ENCODE measurements around the gene CCDC194. TPM values are rescaled to one million over a fixed set of nuclear protein-coding genes. Genes with fewer than 3 reads are reported as not detected.
A peak's percentile ranks its signal among the peaks of the same experiment; 100 is the strongest.

The CCDC194 gene
- total and polyA plus RNA-seq, 7 donors: 0.13 to 0.51 TPM; not detected in 5

GRCh38 chr19:17390665-17391370, 3.2 kb downstream of the CCDC194 start:
- no peak overlapping the region for H3K27ac ChIP-seq
- peak; percentile 90 to 92 for DNase-seq
- H3K27me3 ChIP-seq (ENCODE audit: insufficient read depth in 3 of 3, low read length in 2 of 3): peaks cover 0 to 43% (median 10%) of the 10 kb centered on the region in 3 donors
- H3K4me1 ChIP-seq: peaks cover 5% of the 10 kb centered on the region
- H3K4me3 ChIP-seq: peak overlapping the region; percentile 52
- 0 to 1% (median 1%) methylated on average over 49 to 50 of the region's 50 CpGs for WGBS, 3 donors
- no peaks in the 10 kb centered on the region for H3K36me3 ChIP-seq (ENCODE audit: insufficient read depth in 1 of 2, low read depth in 1 of 2)
- TF ChIP-seq, protein P1, sequence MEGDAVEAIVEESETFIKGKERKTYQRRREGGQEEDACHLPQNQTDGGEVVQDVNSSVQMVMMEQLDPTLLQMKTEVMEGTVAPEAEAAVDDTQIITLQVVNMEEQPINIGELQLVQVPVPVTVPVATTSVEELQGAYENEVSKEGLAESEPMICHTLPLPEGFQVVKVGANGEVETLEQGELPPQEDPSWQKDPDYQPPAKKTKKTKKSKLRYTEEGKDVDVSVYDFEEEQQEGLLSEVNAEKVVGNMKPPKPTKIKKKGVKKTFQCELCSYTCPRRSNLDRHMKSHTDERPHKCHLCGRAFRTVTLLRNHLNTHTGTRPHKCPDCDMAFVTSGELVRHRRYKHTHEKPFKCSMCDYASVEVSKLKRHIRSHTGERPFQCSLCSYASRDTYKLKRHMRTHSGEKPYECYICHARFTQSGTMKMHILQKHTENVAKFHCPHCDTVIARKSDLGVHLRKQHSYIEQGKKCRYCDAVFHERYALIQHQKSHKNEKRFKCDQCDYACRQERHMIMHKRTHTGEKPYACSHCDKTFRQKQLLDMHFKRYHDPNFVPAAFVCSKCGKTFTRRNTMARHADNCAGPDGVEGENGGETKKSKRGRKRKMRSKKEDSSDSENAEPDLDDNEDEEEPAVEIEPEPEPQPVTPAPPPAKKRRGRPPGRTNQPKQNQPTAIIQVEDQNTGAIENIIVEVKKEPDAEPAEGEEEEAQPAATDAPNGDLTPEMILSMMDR (IDR thresholded peaks at IDR 0.05): peak; percentile 59
- intact Hi-C loops (cut with DNase I): no loop called here
- peaks cover 11% of the 10 kb centered on the region for H3K9me3 ChIP-seq
- ATAC-seq: peak; percentile 84 to 92 (median 88)

DNA sequence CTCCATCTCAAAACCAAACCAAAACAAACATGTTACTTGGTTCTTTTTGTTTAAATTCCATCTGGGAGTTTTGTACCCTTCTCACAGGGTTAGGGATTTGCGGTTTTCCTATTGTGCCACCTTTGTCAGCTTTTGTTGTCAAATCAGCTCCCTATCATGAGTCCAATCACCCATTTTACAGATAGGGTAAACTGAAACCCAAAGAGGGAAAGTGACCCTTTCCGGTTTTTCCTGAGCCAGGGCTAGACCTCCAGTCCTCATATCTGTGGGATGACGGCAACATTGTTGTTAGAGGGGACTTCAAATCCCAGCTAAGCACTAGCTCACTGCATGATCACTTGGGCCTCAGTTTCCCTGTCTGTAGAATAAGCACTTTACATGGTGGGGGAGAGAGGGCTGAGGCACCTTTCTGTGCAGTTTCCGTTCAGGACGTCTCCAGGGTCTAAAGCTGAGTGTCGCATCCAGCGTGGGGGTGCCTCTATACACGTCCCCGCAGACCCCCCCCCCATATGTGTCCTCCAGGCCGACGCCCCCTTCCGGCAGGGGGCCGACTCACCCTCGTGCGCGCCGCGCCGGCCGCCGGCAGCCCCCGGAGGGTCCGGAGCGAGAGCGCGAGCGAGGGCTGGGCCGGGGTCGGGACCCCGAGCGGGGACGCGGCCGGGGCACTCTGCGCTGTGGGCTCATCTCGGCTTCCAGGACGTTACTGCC, 3.9 kb downstream of the CCDC194 start:
- intact Hi-C loops (cut with DNase I): no loop called here
- H3K4me1 ChIP-seq: peaks cover 5% of the 10 kb centered on the region
- no peaks in the 10 kb centered on the region for H3K36me3 ChIP-seq (ENCODE audit: insufficient read depth in 1 of 2, low read depth in 1 of 2)
- 7 to 23% (median 15%) methylated on average over 10 to 37 of the region's 37 CpGs for WGBS, 3 donors
- DNase-seq (no peak), ATAC-seq (peak in 1 of 4 donors; percentile 7)
- H3K27ac ChIP-seq: no peak overlapping the region
- peaks cover 11% of the 10 kb centered on the region for H3K9me3 ChIP-seq
- H3K27me3 ChIP-seq (ENCODE audit: insufficient read depth in 3 of 3, low read length in 2 of 3): peaks cover 0 to 36% (median 10%) of the 10 kb centered on the region in 3 donors
- TF ChIP-seq, protein P1 (IDR thresholded peaks at IDR 0.05): no peak
- peak overlapping the region; percentile 52 for H3K4me3 ChIP-seq

DNA sequence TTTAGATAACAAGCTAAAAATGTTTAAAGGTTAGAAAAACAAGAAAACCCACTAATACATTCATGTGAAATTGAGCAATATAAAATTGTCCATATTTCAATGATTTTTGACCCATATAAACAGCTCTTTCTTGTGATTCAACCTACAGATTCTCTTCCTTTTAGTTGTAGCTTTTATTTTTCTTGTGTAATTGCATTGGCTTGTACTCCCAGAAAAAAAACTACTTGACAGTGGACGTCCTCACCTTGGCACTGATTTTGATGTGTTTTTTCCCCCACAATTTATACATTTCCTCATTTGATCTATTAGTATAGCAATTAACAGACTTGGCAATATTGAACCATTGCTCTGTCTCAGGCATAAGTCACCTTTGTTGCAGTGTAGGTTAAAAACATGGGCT, 4.7 kb downstream of the CCDC194 start:
- Histone ChIP-seq H3K27me3 (ENCODE audit: insufficient read depth in 3 of 3, low read length in 2 of 3) (peaks cover 0 to 33% (median 10%) of the 10 kb centered on the region in 3 donors), H3K9me3 (peaks cover 11% of the 10 kb centered on the region), H3K4me1 (peaks cover 5% of the 10 kb centered on the region), H3K36me3 (ENCODE audit: insufficient read depth in 1 of 2, low read depth in 1 of 2) (no peaks in the 10 kb centered on the region), H3K27ac (no peak overlapping the region), H3K4me3 (no peak overlapping the region)
- DNase-seq (no peak), ATAC-seq (no peak)
- TF ChIP-seq, protein P1 (IDR thresholded peaks at IDR 0.05): no peak
- WGBS, 3 donors: 22 to 33% (median 24%) methylated on average over 1 of the region's 1 CpG
- intact Hi-C loops (cut with DNase I): no loop called here

GRCh38 chr19:17385878-17386611, 8.0 kb downstream of the CCDC194 start:
- peak; percentile 67 to 80 (median 72) for ATAC-seq
- Histone ChIP-seq H3K4me1 (peaks cover 5% of the 10 kb centered on the region), H3K36me3 (ENCODE audit: insufficient read depth in 1 of 2, low read depth in 1 of 2) (no peaks in the 10 kb centered on the region), H3K9me3 (peaks cover 11% of the 10 kb centered on the region), H3K27me3 (ENCODE audit: insufficient read depth in 3 of 3, low read length in 2 of 3) (peaks cover 0 to 3% (median 3%) of the 10 kb centered on the region in 3 donors), H3K27ac (no peak overlapping the region), H3K4me3 (no peak overlapping the region)
- intact Hi-C loops (cut with DNase I): loop anchor here (1.0 kb wide), 2 partner anchors 39 to 40 kb away; no protein-coding TSS in a partner anchor
- peak; percentile 66 to 82 for DNase-seq
- WGBS, 3 donors: 32 to 34% (median 33%) methylated on average over 19 to 20 of the region's 20 CpGs
- TF ChIP-seq, protein P1 (IDR thresholded peaks at IDR 0.05): peak; percentile 89
